Adrenal gland (tissue), 5 donors: ENCODE data around the gene LARGE1.

Source experiments
- POLR2A ChIP-seq, 2 donors: fragments of 450-650 bp; IDR thresholded peaks; one replicate each; pipeline ENCODE4 v1.6.1; 2017; ENCODE audit warnings: antibody characterized with exemption in 2 of 2, mild to moderate bottlenecking in 2 of 2, moderate library complexity in 1 of 2
- TF ChIP-seq, protein P1 (sequence below), 6 experiments: fragments of 450-650 bp in 4 of 6; fragments of 200-600 bp in 2 of 6; sonication (generic) in 1 of 6; IDR thresholded peaks; 1 replicate in 5 of 6; 2 replicates in 1 of 6; pipeline versions ENCODE4 v1.5.1 to v1.8.0; 2016 to 2021; ENCODE audit warnings: antibody characterized with exemption in 6 of 6, mild to moderate bottlenecking in 2 of 6, moderate library complexity in 1 of 6
- donor health status: DM: no; HTN: no; CAD: no.

DNA sequence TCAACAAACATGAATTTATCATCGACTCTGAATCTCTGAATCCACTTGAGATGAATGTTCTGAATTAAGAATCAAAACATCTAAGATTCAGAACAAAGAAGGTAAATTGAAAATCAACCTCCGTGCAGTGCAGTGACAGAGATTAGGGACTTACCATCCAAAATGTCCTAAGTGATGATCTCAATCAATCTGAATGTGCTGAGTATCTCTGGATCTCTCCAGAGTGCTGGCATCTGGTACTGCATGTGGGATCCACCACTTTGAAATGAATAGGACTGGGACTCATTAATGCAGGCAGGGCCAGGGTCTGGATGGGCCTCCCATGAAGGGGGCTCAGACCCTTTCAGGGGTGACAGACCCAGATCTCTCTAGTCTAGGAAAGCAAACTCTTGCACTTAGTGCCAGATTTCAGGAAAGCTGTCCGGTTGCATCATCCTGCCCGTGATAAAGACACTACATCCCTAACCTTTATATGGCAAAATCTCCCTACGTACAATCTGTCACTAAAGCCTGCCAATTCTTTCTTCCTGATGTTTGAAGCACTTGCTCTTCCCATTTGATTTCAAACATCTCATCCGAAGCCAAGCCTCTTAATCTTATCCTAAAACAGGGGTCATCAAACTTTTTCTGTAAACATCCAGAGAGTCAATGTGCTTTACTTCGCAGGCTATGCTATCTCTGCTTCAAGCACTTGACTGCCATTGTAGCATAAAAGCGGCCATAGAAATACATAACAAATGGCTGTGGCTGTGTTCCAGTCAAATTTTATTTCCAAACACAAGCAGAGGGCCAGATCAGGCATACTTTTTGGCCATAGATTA is 263.3 kb downstream of the LARGE1 start:
- TF ChIP-seq, protein P1, sequence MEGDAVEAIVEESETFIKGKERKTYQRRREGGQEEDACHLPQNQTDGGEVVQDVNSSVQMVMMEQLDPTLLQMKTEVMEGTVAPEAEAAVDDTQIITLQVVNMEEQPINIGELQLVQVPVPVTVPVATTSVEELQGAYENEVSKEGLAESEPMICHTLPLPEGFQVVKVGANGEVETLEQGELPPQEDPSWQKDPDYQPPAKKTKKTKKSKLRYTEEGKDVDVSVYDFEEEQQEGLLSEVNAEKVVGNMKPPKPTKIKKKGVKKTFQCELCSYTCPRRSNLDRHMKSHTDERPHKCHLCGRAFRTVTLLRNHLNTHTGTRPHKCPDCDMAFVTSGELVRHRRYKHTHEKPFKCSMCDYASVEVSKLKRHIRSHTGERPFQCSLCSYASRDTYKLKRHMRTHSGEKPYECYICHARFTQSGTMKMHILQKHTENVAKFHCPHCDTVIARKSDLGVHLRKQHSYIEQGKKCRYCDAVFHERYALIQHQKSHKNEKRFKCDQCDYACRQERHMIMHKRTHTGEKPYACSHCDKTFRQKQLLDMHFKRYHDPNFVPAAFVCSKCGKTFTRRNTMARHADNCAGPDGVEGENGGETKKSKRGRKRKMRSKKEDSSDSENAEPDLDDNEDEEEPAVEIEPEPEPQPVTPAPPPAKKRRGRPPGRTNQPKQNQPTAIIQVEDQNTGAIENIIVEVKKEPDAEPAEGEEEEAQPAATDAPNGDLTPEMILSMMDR (IDR thresholded peaks at IDR 0.05) = no peak
- TF ChIP-seq POLR2A (IDR thresholded peaks at IDR 0.05) = no peak
